ENCODE measurements around the gene BMP8A.

- TF ChIP-seq CTCF (IDR thresholded peaks at IDR 0.05; ENCODE audit: low read depth, low read length): no peak
- TF ChIP-seq EZH2phosphoT487 (IDR thresholded peaks at IDR 0.05; ENCODE audit: low read depth): no peak
Observed at GRCh38 chr1:39569034-39569433, 77.6 kb downstream of the BMP8A start.

Data from OCI-LY3 (cell line).